SU-DHL-6 (cell line): ENCODE data around the gene GLRA1.

Experiments used
- CTCF ChIP-seq: fragments of 200-600 bp; sonication (generic); IDR thresholded peaks from one replicate; pipeline ENCODE4 v1.5.1; 2017; ENCODE audit warnings: antibody characterized with exemption, mild to moderate bottlenecking, low read length, moderate library complexity; ENCODE audit not compliant: insufficient read depth, poor library complexity, severe bottlenecking
- EZH2phosphoT487 ChIP-seq: fragments of 200-600 bp; sonication (generic), shearing (Covaris generic); conservative IDR thresholded peaks from 2 replicates; pipeline ENCODE4 v1.6.1; 2018; ENCODE audit warnings: mild to moderate bottlenecking, antibody characterized with exemption, low read length, moderate library complexity, mixed read lengths

- TF ChIP-seq CTCF: no peak
- no peak for TF ChIP-seq EZH2phosphoT487
These were observed 109.6 kb downstream of the GLRA1 start for GRCh38 chr5:151815051-151815450.
